ENCODE data around the gene ADD2.
"Not testable (repeated sequence)": the region's sequence is repeated elsewhere in the genome, so short reads cannot be mapped to it uniquely, and the experiment has no call there.

DNA sequence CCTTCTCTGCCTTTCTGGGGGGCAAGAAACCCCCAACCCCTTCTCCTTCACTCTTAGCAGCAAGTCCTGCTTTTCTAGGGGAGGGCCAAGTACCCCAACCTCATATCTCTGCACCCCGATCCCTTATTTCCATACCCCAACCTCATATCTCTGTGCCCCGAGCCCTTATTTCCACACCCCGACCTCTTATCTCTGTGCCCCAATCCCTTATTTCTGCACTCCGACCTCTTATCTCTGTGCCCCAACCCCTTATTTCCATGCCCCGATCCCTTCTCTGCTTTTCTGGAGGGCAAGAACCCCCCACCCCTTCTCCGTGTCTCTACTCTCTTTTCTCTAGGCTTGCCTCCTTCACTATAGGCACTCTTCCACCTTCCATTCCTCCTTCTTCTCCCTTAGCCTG lies 146.5 kb downstream of the ADD2 start:
- not testable (repeated sequence) for TF ChIP-seq EZH2 (IDR thresholded peaks at IDR 0.05; ENCODE audit: low read length, unreplicated experiment); EZH2phosphoT487 (IDR thresholded peaks at IDR 0.05; ENCODE audit: borderline replicate concordance, low read length)
- TF ChIP-seq, protein P1, sequence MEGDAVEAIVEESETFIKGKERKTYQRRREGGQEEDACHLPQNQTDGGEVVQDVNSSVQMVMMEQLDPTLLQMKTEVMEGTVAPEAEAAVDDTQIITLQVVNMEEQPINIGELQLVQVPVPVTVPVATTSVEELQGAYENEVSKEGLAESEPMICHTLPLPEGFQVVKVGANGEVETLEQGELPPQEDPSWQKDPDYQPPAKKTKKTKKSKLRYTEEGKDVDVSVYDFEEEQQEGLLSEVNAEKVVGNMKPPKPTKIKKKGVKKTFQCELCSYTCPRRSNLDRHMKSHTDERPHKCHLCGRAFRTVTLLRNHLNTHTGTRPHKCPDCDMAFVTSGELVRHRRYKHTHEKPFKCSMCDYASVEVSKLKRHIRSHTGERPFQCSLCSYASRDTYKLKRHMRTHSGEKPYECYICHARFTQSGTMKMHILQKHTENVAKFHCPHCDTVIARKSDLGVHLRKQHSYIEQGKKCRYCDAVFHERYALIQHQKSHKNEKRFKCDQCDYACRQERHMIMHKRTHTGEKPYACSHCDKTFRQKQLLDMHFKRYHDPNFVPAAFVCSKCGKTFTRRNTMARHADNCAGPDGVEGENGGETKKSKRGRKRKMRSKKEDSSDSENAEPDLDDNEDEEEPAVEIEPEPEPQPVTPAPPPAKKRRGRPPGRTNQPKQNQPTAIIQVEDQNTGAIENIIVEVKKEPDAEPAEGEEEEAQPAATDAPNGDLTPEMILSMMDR (conservative IDR thresholded peaks at IDR 0.05; ENCODE audit: low read depth, low read length), result not testable (repeated sequence)

Data from PC-3 (cell line).